Measurements from ENCODE around the gene UNC119. TPM values are rescaled to one million over a fixed set of nuclear protein-coding genes. Genes with fewer than 3 reads are reported as not detected.
A peak's percentile ranks its signal among the peaks of the same experiment; 100 is the strongest.

The UNC119 gene
- polyA plus RNA-seq, 1 donor (not counting 4 experiments of a cell fraction or from before 2014, with no cell fraction given), result 60.0 TPM

GRCh38 chr17:28571361-28572122 lies 19.1 kb upstream of the UNC119 start, which contains the start of gene PIGS:
Gene PIGS, minus strand, starts transcription at chr17:28571524. Its CDS starts 28 bp downstream, at chr17:28571496.
- DNase-seq (ENCODE audit: low read depth, low spot score) (peak; percentile 55), FAIRE-seq (peak; percentile 13)
- H3K27me3 ChIP-seq (ENCODE audit: control insufficient read depth, extremely low read depth, insufficient read depth, low read length), result no peaks in the 10 kb centered on the region
- H3K4me1 ChIP-seq (ENCODE audit: control insufficient read depth, extremely low read depth, insufficient read depth, low read length), result peaks cover 18% of the 10 kb centered on the region
- no peaks in the 10 kb centered on the region for H3K9me1 ChIP-seq (ENCODE audit: control insufficient read depth, extremely low read depth, insufficient read depth, low read length)
- H4K20me1 ChIP-seq (ENCODE audit: control insufficient read depth, extremely low read depth, insufficient read depth, low read length), result no peaks in the 10 kb centered on the region
- H3K9ac ChIP-seq (ENCODE audit: control insufficient read depth, extremely low read depth, insufficient read depth, low read length), result peak within 1 kb of the TSS; percentile 86
- H2AFZ ChIP-seq (ENCODE audit: control insufficient read depth, low read length), result peak within 1 kb of the TSS; percentile 96
- H3K4me2 ChIP-seq (ENCODE audit: control insufficient read depth, extremely low read depth, insufficient read depth, low read depth, low read length), result peak within 1 kb of the TSS; percentile 72
- no peak for TF ChIP-seq CTCF (optimal IDR thresholded peaks at IDR 0.05 in 1 of 3, IDR thresholded peaks at IDR 0.05 in 1 of 3, conservative IDR thresholded peaks at IDR 0.05 in 1 of 3; ENCODE audit: extremely low read depth in 1 of 3, insufficient read depth in 2 of 3, low read length in 3 of 3)
- TF ChIP-seq EZH2 (IDR thresholded peaks at IDR 0.05; ENCODE audit: low read length), result no peak
- peak within 1 kb of the TSS; percentile 79 to 87 (median 84) for H3K4me3 ChIP-seq (ENCODE audit: control insufficient read depth in 2 of 3, extremely low read depth in 1 of 3, insufficient read depth in 2 of 3, low read depth in 1 of 3, low read length in 3 of 3)
- no peaks in the 10 kb centered on the region for H3K9me3 ChIP-seq (ENCODE audit: control insufficient read depth, low read depth, low read length)
- H3K79me2 ChIP-seq (ENCODE audit: control insufficient read depth, insufficient read depth, low read length), result peaks cover 15% of the 10 kb centered on the region
- peak within 1 kb of the TSS; percentile 55 for H3K27ac ChIP-seq (ENCODE audit: control insufficient read depth, insufficient read depth, low read length)
- dilution Hi-C loops (cut with MboI; ENCODE audit: extremely low pct_ligation_motif_present, low sequenced_read_pairs), result no loop called here
- peaks cover 9 to 10% of the 10 kb centered on the region in 2 experiments for H3K36me3 ChIP-seq (ENCODE audit: control insufficient read depth in 2 of 2, extremely low read depth in 1 of 2, insufficient read depth in 2 of 2, low read length in 2 of 2)

GRCh38 chr17:28570716-28571360 lies 18.4 kb upstream of the UNC119 start:
- H3K79me2 ChIP-seq (ENCODE audit: control insufficient read depth, insufficient read depth, low read length), result peaks cover 15% of the 10 kb centered on the region
- H3K9me3 ChIP-seq (ENCODE audit: control insufficient read depth, low read depth, low read length), result no peaks in the 10 kb centered on the region
- DNase-seq (ENCODE audit: low read depth, low spot score), result no peak
- TF ChIP-seq EZH2 (IDR thresholded peaks at IDR 0.05; ENCODE audit: low read length) (no peak), CTCF (optimal IDR thresholded peaks at IDR 0.05 in 1 of 3, IDR thresholded peaks at IDR 0.05 in 1 of 3, conservative IDR thresholded peaks at IDR 0.05 in 1 of 3; ENCODE audit: extremely low read depth in 1 of 3, insufficient read depth in 2 of 3, low read length in 3 of 3) (no peak)
- peak overlapping the region; percentile 86 for H3K9ac ChIP-seq (ENCODE audit: control insufficient read depth, extremely low read depth, insufficient read depth, low read length)
- no peaks in the 10 kb centered on the region for H3K27me3 ChIP-seq (ENCODE audit: control insufficient read depth, extremely low read depth, insufficient read depth, low read length)
- peak overlapping the region; percentile 79 to 87 (median 84) for H3K4me3 ChIP-seq (ENCODE audit: control insufficient read depth in 2 of 3, extremely low read depth in 1 of 3, insufficient read depth in 2 of 3, low read depth in 1 of 3, low read length in 3 of 3)
- H3K36me3 ChIP-seq (ENCODE audit: control insufficient read depth in 2 of 2, extremely low read depth in 1 of 2, insufficient read depth in 2 of 2, low read length in 2 of 2), result peaks cover 9 to 10% of the 10 kb centered on the region in 2 experiments
- dilution Hi-C loops (cut with MboI; ENCODE audit: extremely low pct_ligation_motif_present, low sequenced_read_pairs), result no loop called here
- no peaks in the 10 kb centered on the region for H3K9me1 ChIP-seq (ENCODE audit: control insufficient read depth, extremely low read depth, insufficient read depth, low read length)
- no peaks in the 10 kb centered on the region for H4K20me1 ChIP-seq (ENCODE audit: control insufficient read depth, extremely low read depth, insufficient read depth, low read length)
- peak overlapping the region; percentile 72 for H3K4me2 ChIP-seq (ENCODE audit: control insufficient read depth, extremely low read depth, insufficient read depth, low read depth, low read length)
- no peak for FAIRE-seq
- H2AFZ ChIP-seq (ENCODE audit: control insufficient read depth, low read length), result peak overlapping the region; percentile 96
- H3K27ac ChIP-seq (ENCODE audit: control insufficient read depth, insufficient read depth, low read length), result peak overlapping the region; percentile 55
- H3K4me1 ChIP-seq (ENCODE audit: control insufficient read depth, extremely low read depth, insufficient read depth, low read length), result peaks cover 15% of the 10 kb centered on the region
